Stimulated activated naive CD8-positive, alpha-beta T cell treated with anti-CD3 and anti-CD28 coated beads, Interleukin-15, amount 100 ng/mL, for 72 hours (primary cell): Measurements from ENCODE around the gene LOC101059915.
A peak's percentile ranks its signal among the peaks of the same experiment; 100 is the strongest.
"Not testable (repeated sequence)": the region's sequence is repeated elsewhere in the genome, so short reads cannot be mapped to it uniquely, and the experiment has no call there.

Experiments used
- ATAC-seq: fragments of 150-1000 bp; cut with Tn5 transposase; 2 replicates; pipeline ENCODE4 v1.10.0; 2021; ENCODE audit warnings: mild to moderate bottlenecking, moderate library complexity
- DNase-seq, 2 donors: peaks; one replicate each; pipeline ENCODE4 v3.0.0; 2021 to 2022
- H3K27ac Mint-ChIP-seq, 2 donors: one replicate each; pipeline ENCODE4 v1.8.0; 2022; ENCODE audit warnings: mild to moderate bottlenecking in 2 of 2, mixed read lengths in 2 of 2, moderate library complexity in 2 of 2
- H3K27me3 Mint-ChIP-seq: one replicate; pipeline ENCODE4 v1.8.0; 2022; ENCODE audit warnings: mixed read lengths
- H3K4me1 Mint-ChIP-seq: one replicate; pipeline ENCODE4 v1.8.0; 2022; ENCODE audit warnings: mild to moderate bottlenecking, mixed read lengths
- H3K4me3 Mint-ChIP-seq, 2 donors: one replicate each; pipeline ENCODE4 v1.8.0; 2022; ENCODE audit warnings: mild to moderate bottlenecking in 2 of 2, mixed read lengths in 2 of 2, moderate library complexity in 1 of 2
- H3K9me3 Mint-ChIP-seq, 2 donors: one replicate each; pipeline ENCODE4 v1.8.0; 2022; ENCODE audit warnings: mixed read lengths in 2 of 2

Gene LOC101059915

DNA sequence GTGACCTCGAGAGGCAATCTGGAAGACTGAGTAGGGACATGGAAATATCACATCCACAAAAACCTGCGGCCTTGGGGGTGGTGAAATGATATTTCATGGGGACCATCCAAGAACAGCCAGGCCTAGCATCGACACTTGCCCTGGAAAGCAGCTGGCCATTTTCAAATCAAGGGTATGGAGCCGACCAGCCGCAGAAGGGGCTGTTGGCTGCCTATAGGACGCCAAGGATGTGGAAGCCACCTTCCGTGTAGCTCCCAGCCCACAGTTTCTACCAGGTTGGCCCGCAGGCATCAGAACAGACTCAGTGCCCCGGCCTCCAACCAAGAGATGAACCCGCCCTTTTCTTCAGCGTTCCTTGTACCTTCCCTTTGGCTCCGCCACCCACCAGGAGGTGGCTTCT, 5.4 kb upstream of the LOC101059915 start:
- no peaks in the 10 kb centered on the region for H3K27me3 Mint-ChIP-seq

DNA sequence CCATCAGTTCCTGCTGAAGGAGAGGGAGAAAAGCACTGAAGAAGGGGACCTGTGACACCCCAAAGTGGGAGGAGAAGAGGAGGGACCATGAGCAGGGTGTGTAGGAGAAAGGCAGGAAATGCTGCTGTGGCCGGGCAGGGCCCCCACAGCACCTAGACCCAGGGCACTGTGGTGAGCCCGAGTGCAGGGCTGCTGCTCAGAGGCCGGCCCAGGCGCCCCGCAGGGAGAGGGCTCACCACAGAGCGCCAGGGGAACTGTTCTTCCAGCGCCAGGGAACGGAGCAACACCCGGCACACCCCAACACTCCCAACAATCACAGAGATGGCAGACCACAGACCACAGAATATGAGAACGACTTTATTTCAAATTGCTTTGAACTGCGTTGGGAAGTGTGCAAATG, 4.7 kb upstream of the LOC101059915 start:
- H3K27me3 Mint-ChIP-seq, DNase-seq, H3K9me3 Mint-ChIP-seq: not testable (repeated sequence)
- H3K4me3 Mint-ChIP-seq, result peak overlapping the region; percentile 58 to 61
- ATAC-seq, result peak; percentile 51
- peak overlapping the region; percentile 1 to 55 for H3K27ac Mint-ChIP-seq
- peaks cover 43% of the 10 kb centered on the region for H3K4me1 Mint-ChIP-seq

More for the DNA sequence above, 5.4 kb upstream of the LOC101059915 start:
- Mint-ChIP-seq H3K9me3 (no peaks in the 10 kb centered on the region), H3K4me3 (no peak overlapping the region), H3K4me1 (peaks cover 43% of the 10 kb centered on the region), H3K27ac (no peak overlapping the region)
- no peak for ATAC-seq
- DNase-seq, result no peak

- not testable (repeated sequence) for H3K27me3 Mint-ChIP-seq, H3K27ac Mint-ChIP-seq, H3K9me3 Mint-ChIP-seq
- peak; percentile 48 to 71 for DNase-seq
- peak; percentile 67 for ATAC-seq
- peaks cover 43% of the 10 kb centered on the region for H3K4me1 Mint-ChIP-seq
- peak overlapping the region; percentile 61 to 65 for H3K4me3 Mint-ChIP-seq
Observed at GRCh38 chrX:71663238-71663637, 4.1 kb upstream of the LOC101059915 start.

- H3K27me3 Mint-ChIP-seq, H3K4me3 Mint-ChIP-seq, H3K9me3 Mint-ChIP-seq, DNase-seq: not testable (repeated sequence)
- peak; percentile 67 for ATAC-seq
- Mint-ChIP-seq H3K4me1 (peaks cover 41% of the 10 kb centered on the region), H3K27ac (peak overlapping the region in 1 of 2 donors; percentile 67)
Observed at GRCh38 chrX:71664202-71664601, 3.1 kb upstream of the LOC101059915 start.

DNA sequence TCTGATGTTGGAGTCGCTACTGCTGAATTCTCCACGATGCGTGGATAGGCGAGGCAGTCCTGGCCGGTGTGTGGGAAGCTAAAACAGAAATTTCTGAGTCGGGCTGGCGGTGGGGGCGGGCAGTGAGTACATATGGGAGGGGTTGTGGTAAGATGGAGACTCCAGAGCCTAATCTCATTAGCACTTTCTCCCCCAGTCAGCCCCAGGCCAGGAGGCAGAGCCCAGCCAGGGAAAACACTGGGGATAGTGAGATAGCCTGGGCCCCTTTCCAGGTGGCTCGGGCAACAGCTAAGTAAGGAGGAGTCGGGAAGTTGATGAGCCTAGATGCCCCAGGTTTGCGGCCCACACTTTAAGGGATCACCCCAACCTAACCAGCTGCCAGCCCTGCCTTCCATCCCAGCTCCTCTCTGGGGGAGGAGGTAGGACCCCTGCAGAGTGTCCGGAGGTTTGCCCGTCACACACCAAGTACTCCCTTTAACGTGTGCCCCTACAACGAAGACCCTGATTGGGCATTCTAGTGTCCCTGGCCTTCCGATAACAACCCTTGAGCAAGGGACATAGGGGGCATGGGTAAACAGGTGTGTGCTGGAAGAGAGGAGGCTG, 2.4 kb upstream of the LOC101059915 start:
- no peaks in the 10 kb centered on the region for H3K9me3 Mint-ChIP-seq
- no peak for ATAC-seq

GRCh38 chrX:71665747-71666146, 1.6 kb upstream of the LOC101059915 start:
- no peak for ATAC-seq
- Mint-ChIP-seq H3K9me3 (no peaks in the 10 kb centered on the region), H3K27ac (no peak overlapping the region), H3K27me3 (no peaks in the 10 kb centered on the region), H3K4me1 (peaks cover 43% of the 10 kb centered on the region), H3K4me3 (no peak overlapping the region)
- no peak for DNase-seq

More for the DNA sequence above, 2.4 kb upstream of the LOC101059915 start:
- Mint-ChIP-seq H3K27ac (no peak overlapping the region), H3K4me3 (no peak overlapping the region), H3K27me3 (no peaks in the 10 kb centered on the region), H3K4me1 (peaks cover 39% of the 10 kb centered on the region)
- no peak for DNase-seq

- Mint-ChIP-seq H3K4me1 (peaks cover 44% of the 10 kb centered on the region), H3K27me3 (peaks cover under 1% of the 10 kb centered on the region), H3K4me3 (no peak overlapping the region), H3K9me3 (no peaks in the 10 kb centered on the region), H3K27ac (no peak overlapping the region)
- DNase-seq (no peak), ATAC-seq (no peak)
Observed at GRCh38 chrX:71666240-71667223, 814 bp upstream of the LOC101059915 start.

DNA sequence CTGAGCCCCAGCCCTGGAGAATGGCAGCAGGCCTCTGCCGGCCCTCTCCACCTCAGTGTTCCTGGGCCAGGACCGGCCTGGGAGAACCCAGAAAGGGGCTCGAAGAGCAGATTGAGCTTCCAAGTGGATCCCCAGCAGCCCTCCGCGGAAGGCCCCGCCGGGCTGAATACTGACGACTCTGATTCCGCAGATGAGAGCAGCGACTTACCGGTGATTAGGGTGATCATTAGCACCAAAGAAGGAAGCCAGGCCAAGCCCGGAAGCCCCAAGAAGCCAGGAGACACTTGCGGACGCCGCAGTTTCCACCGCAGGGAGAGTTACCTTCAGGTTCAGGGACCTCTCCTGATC, 876 bp downstream of the LOC101059915 start:
- Mint-ChIP-seq H3K27me3 (peaks cover 9% of the 10 kb centered on the region), H3K9me3 (no peaks in the 10 kb centered on the region), H3K4me1 (peaks cover 38% of the 10 kb centered on the region), H3K4me3 (no peak overlapping the region), H3K27ac (no peak overlapping the region)
- ATAC-seq (no peak), DNase-seq (no peak)

DNA sequence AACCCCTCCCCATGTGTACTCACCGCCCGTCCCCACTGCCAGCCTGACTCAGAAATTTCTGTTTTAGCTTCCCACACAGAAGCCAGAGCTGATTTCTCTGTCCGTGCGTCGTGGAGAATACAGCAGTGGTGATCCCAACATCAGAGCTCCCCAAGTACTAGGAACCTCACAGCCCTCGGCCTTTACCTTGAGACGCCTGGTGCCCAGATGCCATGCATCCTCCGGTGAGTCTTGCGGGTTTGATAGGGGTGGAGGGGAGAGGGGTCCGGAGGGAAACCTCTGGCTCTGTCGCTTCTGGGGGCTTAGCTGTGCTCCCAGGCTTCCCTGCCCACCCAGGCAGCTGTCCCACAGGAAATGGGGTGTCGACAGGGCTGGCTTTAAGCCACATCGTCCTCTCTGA, 2.1 kb downstream of the LOC101059915 start:
- peaks cover 26% of the 10 kb centered on the region for H3K4me1 Mint-ChIP-seq
- ATAC-seq, result no peak
- peaks cover 9% of the 10 kb centered on the region for H3K27me3 Mint-ChIP-seq
- H3K27ac Mint-ChIP-seq, result peak overlapping the region in 1 of 2 donors; percentile 34
- no peak overlapping the region for H3K4me3 Mint-ChIP-seq
- DNase-seq, result no peak
- no peaks in the 10 kb centered on the region for H3K9me3 Mint-ChIP-seq

- ATAC-seq, result peak; percentile 77
- peaks cover 25% of the 10 kb centered on the region for H3K4me1 Mint-ChIP-seq
- DNase-seq, H3K9me3 Mint-ChIP-seq, H3K27me3 Mint-ChIP-seq, H3K4me3 Mint-ChIP-seq, H3K27ac Mint-ChIP-seq: not testable (repeated sequence)
Observed at GRCh38 chrX:71669947-71670346, 2.6 kb downstream of the LOC101059915 start.

GRCh38 chrX:71671043-71671780, 3.9 kb downstream of the LOC101059915 start:
- H3K4me3 Mint-ChIP-seq, result peak overlapping the region; percentile 49 to 62
- H3K4me1 Mint-ChIP-seq, result peaks cover 25% of the 10 kb centered on the region
- DNase-seq, result peak in 1 of 2 donors; percentile 65

DNA sequence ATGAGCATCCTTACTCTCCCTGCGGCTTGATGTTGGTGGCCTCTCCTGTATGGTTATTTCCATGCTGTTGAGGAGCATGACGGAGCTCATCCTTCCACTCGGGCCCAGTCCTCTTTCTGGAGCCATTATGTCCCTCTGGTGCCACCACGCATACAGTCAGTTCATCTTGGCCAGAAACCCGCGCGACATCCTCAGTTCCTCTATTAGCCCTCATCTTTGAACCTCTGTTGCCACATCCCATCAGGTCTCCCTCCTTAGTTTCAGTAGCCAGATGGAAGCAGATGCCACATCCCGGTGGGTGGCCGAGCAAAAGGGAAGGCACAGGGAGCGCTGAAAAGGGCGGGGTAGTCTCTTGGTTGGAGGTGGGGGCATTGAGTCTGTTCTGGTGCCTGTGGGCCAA, 4.6 kb downstream of the LOC101059915 start:
- H3K4me1 Mint-ChIP-seq, result peaks cover 25% of the 10 kb centered on the region
- H3K9me3 Mint-ChIP-seq, result no peaks in the 10 kb centered on the region
- H3K27ac Mint-ChIP-seq, result no peak overlapping the region
- ATAC-seq (no peak), DNase-seq (no peak)
- H3K27me3 Mint-ChIP-seq, result peaks cover 9% of the 10 kb centered on the region
- H3K4me3 Mint-ChIP-seq, result peak overlapping the region; percentile 20 to 62

More at GRCh38 chrX:71671043-71671780, 3.9 kb downstream of the LOC101059915 start:
- no peak overlapping the region for H3K27ac Mint-ChIP-seq
- H3K27me3 Mint-ChIP-seq, result peaks cover 9% of the 10 kb centered on the region
- peak; percentile 70 for ATAC-seq
- H3K9me3 Mint-ChIP-seq, result no peaks in the 10 kb centered on the region

DNA sequence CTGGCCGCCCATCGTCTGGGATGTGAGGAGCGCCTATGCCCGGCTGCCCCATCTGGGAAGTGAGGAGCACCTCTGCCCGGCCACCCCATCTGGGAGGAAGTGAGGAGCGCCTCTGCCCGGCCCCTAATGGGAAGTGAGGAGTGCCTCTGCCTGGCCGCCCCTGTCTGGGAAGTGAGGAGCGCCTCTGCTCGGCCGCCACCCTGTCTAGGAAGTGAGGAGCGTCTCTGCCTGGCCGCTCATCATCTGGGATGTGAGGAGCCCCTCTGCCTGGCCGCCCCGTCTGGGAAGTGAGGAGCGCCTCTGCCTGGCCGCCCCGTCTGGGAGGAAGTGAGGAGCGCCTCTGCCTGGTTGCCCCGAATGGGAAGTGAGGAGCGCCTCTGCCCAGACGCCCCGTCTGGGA, 8.3 kb downstream of the LOC101059915 start:
- H3K27ac Mint-ChIP-seq, H3K9me3 Mint-ChIP-seq, ATAC-seq, DNase-seq, H3K4me3 Mint-ChIP-seq: not testable (repeated sequence)
- H3K4me1 Mint-ChIP-seq, result peaks cover 15% of the 10 kb centered on the region
- peaks cover 23% of the 10 kb centered on the region for H3K27me3 Mint-ChIP-seq

DNA sequence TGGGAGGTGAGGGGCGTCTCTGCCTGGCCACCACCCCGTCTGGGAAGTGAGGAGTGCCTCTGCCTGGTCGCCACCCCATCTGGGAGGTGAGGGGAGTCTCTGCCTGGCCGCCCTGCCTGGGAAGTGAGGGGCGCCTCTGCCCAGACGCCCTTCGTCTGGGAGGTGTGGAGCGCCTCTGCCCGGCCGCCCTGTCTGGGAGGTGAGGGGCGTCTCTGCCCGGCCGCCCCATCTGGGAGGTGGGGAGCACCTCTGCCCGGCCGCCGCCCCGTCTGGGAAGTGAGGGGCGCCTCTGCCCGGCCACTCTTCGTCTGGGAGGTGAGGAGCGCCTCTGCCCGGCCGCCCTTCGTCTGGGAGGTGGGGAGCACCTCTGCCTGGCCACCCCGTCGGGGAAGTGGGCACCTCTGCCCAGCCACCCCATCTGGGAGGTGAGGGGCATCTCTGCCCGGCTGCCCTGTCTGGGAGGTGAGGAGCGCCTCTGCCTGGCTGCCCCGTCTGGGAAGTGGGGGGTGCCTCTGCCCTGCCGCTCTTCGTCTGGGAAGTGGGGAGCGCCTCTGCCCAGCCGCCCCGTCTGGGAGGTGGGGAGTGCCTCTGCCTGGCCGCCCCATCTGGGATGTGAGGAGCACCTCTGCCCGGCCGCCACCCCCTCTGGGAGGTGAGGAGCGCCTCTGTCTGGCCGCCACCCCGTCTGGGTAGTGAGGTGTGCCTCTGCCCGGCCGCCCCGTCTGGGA, 8.9 kb downstream of the LOC101059915 start:
- not testable (repeated sequence) for H3K27ac Mint-ChIP-seq, H3K4me3 Mint-ChIP-seq, ATAC-seq, H3K4me1 Mint-ChIP-seq, DNase-seq, H3K9me3 Mint-ChIP-seq
- peaks cover 23% of the 10 kb centered on the region for H3K27me3 Mint-ChIP-seq

GRCh38 chrX:71677195-71677594, 9.8 kb downstream of the LOC101059915 start:
- not testable (repeated sequence) for H3K4me1 Mint-ChIP-seq, H3K9me3 Mint-ChIP-seq, DNase-seq, ATAC-seq, H3K27ac Mint-ChIP-seq, H3K4me3 Mint-ChIP-seq
- H3K27me3 Mint-ChIP-seq, result peaks cover 15% of the 10 kb centered on the region
